ENCODE data around the gene USP10.

DNA sequence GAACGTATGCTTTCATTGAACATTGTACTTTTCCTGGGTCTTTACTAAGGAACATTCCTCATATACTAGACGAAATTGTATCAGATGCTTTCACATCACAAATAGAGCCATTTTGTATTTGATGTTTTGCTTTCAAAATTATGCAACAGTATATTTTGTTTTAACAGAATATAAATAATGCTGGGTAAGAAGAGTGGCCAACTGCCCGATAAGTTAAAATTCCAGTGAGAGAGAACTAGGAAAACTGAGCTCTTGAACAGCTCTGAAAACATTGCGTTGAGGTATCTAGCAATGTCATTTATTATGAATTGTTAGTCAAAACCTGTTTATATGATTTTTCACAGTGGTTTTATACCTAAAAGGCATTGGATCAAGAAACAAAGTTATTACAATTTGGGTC lies 50.8 kb downstream of the USP10 start:
- TF ChIP-seq, protein P1, sequence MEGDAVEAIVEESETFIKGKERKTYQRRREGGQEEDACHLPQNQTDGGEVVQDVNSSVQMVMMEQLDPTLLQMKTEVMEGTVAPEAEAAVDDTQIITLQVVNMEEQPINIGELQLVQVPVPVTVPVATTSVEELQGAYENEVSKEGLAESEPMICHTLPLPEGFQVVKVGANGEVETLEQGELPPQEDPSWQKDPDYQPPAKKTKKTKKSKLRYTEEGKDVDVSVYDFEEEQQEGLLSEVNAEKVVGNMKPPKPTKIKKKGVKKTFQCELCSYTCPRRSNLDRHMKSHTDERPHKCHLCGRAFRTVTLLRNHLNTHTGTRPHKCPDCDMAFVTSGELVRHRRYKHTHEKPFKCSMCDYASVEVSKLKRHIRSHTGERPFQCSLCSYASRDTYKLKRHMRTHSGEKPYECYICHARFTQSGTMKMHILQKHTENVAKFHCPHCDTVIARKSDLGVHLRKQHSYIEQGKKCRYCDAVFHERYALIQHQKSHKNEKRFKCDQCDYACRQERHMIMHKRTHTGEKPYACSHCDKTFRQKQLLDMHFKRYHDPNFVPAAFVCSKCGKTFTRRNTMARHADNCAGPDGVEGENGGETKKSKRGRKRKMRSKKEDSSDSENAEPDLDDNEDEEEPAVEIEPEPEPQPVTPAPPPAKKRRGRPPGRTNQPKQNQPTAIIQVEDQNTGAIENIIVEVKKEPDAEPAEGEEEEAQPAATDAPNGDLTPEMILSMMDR (conservative IDR thresholded peaks at IDR 0.05; ENCODE audit: low read length): no peak
- TF ChIP-seq EZH2phosphoT487 (IDR thresholded peaks at IDR 0.05; ENCODE audit: borderline replicate concordance, low read depth, low read length): no peak

All from OCI-LY7 (cell line).